Spleen (tissue), 11 donors: ENCODE data around the gene TSPAN3. TPM values are rescaled to one million over a fixed set of nuclear protein-coding genes. Genes with fewer than 3 reads are reported as not detected.

Experiments used
- DNase-seq: peaks from one replicate; pipeline ENCODE4 v3.0.0-alpha.2; 2020
- H3K27ac ChIP-seq, 8 donors: fragments of 200-600 bp; sonication (generic) in 7 of 8; 1 replicate in 4 of 8; 2 replicates in 4 of 8; pipeline versions ENCODE4 v1.5.0 to v1.8.0; 2016 to 2021; ENCODE audit warnings: inconsistent platforms in 4 of 8, mild to moderate bottlenecking in 4 of 8, moderate library complexity in 1 of 8
- H3K27me3 ChIP-seq, 7 donors: fragments of 200-600 bp; sonication (generic) in 6 of 7; replicated peaks in 1 of 7; 1 replicate in 4 of 7; 2 replicates in 3 of 7; pipeline versions ENCODE4 v1.5.0 to v1.8.0; 2016 to 2021; ENCODE audit warnings: inconsistent platforms in 3 of 7, mild to moderate bottlenecking in 1 of 7
- H3K36me3 ChIP-seq, 6 donors: fragments of 200-600 bp; sonication (generic) in 5 of 6; 1 replicate in 4 of 6; 2 replicates in 2 of 6; pipeline versions ENCODE4 v1.5.0 to v1.8.0; 2016 to 2021; ENCODE audit warnings: inconsistent platforms in 2 of 6
- H3K4me1 ChIP-seq, 6 donors: fragments of 200-600 bp; sonication (generic) in 5 of 6; 1 replicate in 3 of 6; 2 replicates in 3 of 6; pipeline versions ENCODE4 v1.5.0 to v1.8.0; 2016 to 2021; ENCODE audit warnings: inconsistent platforms in 3 of 6
- H3K4me3 ChIP-seq, 8 donors: fragments of 200-600 bp; sonication (generic) in 7 of 8; 1 replicate in 4 of 8; 2 replicates in 4 of 8; pipeline versions ENCODE4 v1.5.0 to v1.8.0; 2016 to 2021; ENCODE audit warnings: inconsistent platforms in 4 of 8, mild to moderate bottlenecking in 4 of 8, moderate library complexity in 2 of 8
- H3K9me3 ChIP-seq, 8 donors: fragments of 200-600 bp; sonication (generic) in 7 of 8; 1 replicate in 4 of 8; 2 replicates in 4 of 8; pipeline versions ENCODE4 v1.5.0 to v1.8.0; 2016 to 2021; ENCODE audit warnings: inconsistent platforms in 4 of 8
- POLR2A ChIP-seq, 3 donors: fragments of 450-650 bp; IDR thresholded peaks; one replicate each; pipeline ENCODE4 v1.5.1; 2017; ENCODE audit warnings: antibody characterized with exemption in 3 of 3, mild to moderate bottlenecking in 1 of 3
- POLR2AphosphoS5 ChIP-seq, 3 donors: sonication (generic); formaldehyde crosslinking; IDR thresholded peaks; one replicate each; pipeline ENCODE4 v1.5.1; 2017; ENCODE audit warnings: antibody characterized with exemption in 3 of 3
- WGBS, 5 donors: extraction: QIAGEN DNeasy Blood & Tissue Kit in 3 of 5; methylation state at CpG; one replicate each; pipeline versions ENCODE4 v1.1.5 to v1.1.7; 2013 to 2018; 5-methylcytosine and 5-hydroxymethylcytosine counted together
- intact Hi-C: fragments of 100-400 bp; cut with DNase I; formaldehyde crosslinking; loops from one replicate; pipeline ENCODE4 v1.15.0; 2023; ENCODE audit warnings: low total_unique reads
- polyA plus RNA-seq, 3 donors: library from polyadenylated mRNA; stranded (reverse); fragments of 200-250 nt; gene quantifications; one replicate each; pipeline ENCODE4 v1.2.1, GENCODE V29; 2013
- total RNA-seq, 7 donors: library from RNA; depleted of rRNA in 3 of 7; stranded (reverse); fragments of >200 nt in 3 of 7; fragmentation: NEBNext Ultra II Directional in 4 of 7; extraction: Animal tissue kit (Norgen Biotek cat#: 25700) in 4 of 7; gene quantifications; one replicate each; pipeline versions ENCODE4 v1.1.0 to v1.2.1, GENCODE V29; 2016 to 2021
- TF ChIP-seq, protein P1 (sequence below), 11 experiments: fragments of 200-600 bp in 7 of 11; fragments of 450-650 bp in 4 of 11; sonication (generic) in 4 of 11; IDR thresholded peaks in 8 of 11; conservative IDR thresholded peaks in 3 of 11; 1 replicate in 7 of 11; 2 replicates in 4 of 11; pipeline versions ENCODE4 v1.4.0 to v1.8.0; 2016 to 2021; ENCODE audit warnings: antibody characterized with exemption in 11 of 11, inconsistent platforms in 4 of 11, mild to moderate bottlenecking in 1 of 11
- donor health status: healthy with polysubstance abuse.
- donor health status: DM: no; HTN: no; CAD: no; lungs with moderate emphysema.
- donor health status: DM: no; HTN: no; CAD: no.
- donor health status: Bipolar disorder and iron deficiency.
- donor health status: healthy.
- donor health status: DM: no; HTN: no; CAD: no.
- donor health status: DM: yes; HTN: yes; CAD: no.

TSPAN3 gene
- total and polyA plus RNA-seq, 10 donors: 98.5 to 276 (median 141) TPM

DNA sequence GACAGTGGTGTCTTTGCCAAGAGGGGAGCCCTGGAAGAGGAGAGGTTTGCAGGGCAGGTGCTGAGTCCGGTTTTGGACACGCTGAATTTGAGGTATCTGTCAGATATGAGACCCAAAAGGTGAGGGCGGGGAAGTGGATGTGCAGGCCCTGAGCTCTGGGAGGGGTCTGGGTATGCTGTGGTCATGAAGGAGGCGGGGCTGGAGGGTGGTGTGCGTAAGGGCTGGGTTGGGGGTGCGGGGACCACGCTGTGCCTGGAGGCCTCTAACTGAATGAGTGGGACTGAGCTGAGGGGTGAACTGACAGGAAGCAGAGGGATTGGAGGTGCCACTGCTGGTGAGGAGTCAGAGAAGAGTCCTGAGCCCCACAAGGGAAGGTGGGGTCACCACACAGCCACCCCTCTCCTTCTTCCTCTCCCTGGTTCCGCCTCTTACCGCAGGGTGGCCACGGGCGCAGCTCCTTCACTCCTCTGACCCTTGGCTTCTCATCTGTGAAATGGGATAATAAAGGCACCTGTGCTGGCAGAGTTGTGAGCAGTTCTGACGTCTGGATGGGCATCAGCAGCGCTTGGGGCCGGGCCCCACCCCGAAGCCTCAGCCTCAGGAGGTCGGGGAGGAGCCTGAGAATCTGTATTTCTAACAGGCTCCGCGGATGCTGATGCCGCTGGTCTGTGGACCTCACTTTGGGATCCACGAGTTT, 47.2 kb downstream of the TSPAN3 start:
- WGBS, 5 donors: 62 to 79% (median 70%) methylated on average over 13 to 20 of the region's 20 CpGs
- intact Hi-C loops: loop anchor here (10.0 kb wide), 3 partner anchors 49 to 521 kb away; no protein-coding TSS in a partner anchor
- H3K4me1 ChIP-seq: peaks cover 14 to 82% (median 61%) of the 10 kb centered on the region in 6 donors
- peak; percentile 71 for DNase-seq
- peaks cover 0 to 94% (median 13%) of the 10 kb centered on the region in 6 donors for H3K36me3 ChIP-seq
- peak overlapping the region in 4 of 8 donors; percentile 7 to 89 (median 62) for H3K27ac ChIP-seq
- H3K9me3 ChIP-seq: no peaks in the 10 kb centered on the region
- H3K4me3 ChIP-seq: no peak overlapping the region
- TF ChIP-seq, protein P1, sequence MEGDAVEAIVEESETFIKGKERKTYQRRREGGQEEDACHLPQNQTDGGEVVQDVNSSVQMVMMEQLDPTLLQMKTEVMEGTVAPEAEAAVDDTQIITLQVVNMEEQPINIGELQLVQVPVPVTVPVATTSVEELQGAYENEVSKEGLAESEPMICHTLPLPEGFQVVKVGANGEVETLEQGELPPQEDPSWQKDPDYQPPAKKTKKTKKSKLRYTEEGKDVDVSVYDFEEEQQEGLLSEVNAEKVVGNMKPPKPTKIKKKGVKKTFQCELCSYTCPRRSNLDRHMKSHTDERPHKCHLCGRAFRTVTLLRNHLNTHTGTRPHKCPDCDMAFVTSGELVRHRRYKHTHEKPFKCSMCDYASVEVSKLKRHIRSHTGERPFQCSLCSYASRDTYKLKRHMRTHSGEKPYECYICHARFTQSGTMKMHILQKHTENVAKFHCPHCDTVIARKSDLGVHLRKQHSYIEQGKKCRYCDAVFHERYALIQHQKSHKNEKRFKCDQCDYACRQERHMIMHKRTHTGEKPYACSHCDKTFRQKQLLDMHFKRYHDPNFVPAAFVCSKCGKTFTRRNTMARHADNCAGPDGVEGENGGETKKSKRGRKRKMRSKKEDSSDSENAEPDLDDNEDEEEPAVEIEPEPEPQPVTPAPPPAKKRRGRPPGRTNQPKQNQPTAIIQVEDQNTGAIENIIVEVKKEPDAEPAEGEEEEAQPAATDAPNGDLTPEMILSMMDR (IDR thresholded peaks at IDR 0.05 in 8 of 11, conservative IDR thresholded peaks at IDR 0.05 in 3 of 11): no peak
- TF ChIP-seq POLR2A (IDR thresholded peaks at IDR 0.05) (no peak), POLR2AphosphoS5 (IDR thresholded peaks at IDR 0.05) (no peak)
- H3K27me3 ChIP-seq: no peaks in the 10 kb centered on the region

DNA sequence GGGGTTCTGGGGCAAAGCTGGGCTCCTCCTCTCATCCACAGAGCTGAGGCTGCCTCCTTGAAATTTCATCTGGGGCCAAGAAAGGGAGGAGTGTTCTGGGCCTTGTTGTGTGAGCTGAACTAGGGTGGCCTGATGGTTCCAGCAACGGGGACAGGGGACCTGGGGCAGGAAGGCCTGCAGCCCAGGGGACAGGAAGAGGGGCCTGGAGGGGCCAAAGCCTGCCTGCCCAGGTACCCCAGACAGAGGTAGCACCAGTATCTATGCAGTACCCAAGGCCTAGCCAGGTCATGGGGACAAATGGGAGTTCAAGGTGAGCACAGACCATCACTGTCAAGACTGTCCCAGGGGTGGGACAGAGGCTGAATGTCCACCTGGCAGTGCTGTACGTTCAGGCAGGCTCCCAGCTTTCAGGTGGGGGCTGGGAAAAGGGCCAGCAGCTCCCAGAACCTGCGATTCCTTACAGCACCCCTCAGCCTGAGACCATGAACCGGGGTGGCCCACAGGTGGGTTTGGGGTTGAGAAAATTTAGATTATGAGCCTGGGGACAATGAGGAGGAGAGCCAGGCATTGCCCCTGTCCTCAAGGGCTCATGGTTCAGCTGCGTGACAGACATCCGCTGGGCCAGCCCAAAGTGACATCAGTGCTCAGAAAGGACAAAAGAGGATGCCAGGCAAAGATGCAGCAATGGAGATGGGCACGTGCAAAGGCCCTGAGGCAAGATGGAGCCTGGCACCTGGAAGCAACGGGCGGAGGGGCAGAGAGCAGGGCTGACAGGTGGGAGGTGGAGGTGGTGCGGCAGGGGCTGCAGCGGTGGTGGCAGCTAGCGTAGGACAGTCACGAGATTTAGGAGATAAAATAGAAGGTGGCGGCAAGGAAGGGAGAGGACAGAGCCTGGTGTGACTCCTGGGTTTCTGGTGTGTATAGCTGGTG, 48.0 kb downstream of the TSPAN3 start:
- peak; percentile 73 for DNase-seq
- 88 to 92% (median 90%) methylated on average over 14 of the region's 14 CpGs for WGBS, 5 donors
- Histone ChIP-seq H3K27me3 (no peaks in the 10 kb centered on the region), H3K9me3 (no peaks in the 10 kb centered on the region), H3K27ac (peak overlapping the region; percentile 10 to 89 (median 70)), H3K4me3 (no peak overlapping the region), H3K4me1 (peaks cover 17 to 82% (median 63%) of the 10 kb centered on the region in 6 donors), H3K36me3 (peaks cover 0 to 94% (median 10%) of the 10 kb centered on the region in 6 donors)
- intact Hi-C loops: loop anchor here (10.0 kb wide), 3 partner anchors 48 to 522 kb away; no protein-coding TSS in a partner anchor
- TF ChIP-seq POLR2A (IDR thresholded peaks at IDR 0.05) (no peak), POLR2AphosphoS5 (IDR thresholded peaks at IDR 0.05) (peak in 1 of 3 donors; percentile 54)
- TF ChIP-seq, protein P1 (IDR thresholded peaks at IDR 0.05 in 8 of 11, conservative IDR thresholded peaks at IDR 0.05 in 3 of 11): no peak

DNA sequence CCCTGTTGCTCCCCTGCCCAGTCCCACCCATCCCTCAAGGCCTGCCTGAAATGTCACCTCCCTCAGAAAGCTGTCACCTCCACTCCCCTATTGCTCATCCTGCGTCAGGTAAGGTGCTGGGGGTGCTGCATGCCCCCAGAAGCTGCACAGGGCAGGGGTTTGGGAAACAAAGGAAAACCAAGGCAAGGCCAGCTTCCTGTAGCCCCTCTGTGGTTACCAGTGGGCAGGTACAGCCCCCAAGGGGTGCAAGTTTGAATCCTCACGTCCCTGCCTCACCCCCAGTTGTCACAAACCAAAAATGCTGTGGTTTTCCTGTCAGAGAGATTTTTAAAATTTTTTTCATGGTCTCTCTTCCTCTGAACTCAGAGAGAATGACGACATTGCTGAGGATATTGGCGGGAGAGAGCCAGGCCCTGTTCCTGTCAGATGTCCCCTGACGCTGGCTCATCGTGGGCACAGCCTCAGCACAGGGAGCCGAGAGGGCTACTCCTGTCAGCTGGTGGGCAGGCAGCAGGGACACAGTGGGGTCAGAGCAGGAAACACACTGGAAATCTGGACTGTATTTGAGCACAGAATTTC, 49.0 kb downstream of the TSPAN3 start:
- peak overlapping the region; percentile 10 to 89 (median 70) for H3K27ac ChIP-seq
- H3K36me3 ChIP-seq: peaks cover 0 to 89% (median 8%) of the 10 kb centered on the region in 6 donors
- H3K4me1 ChIP-seq: peaks cover 17 to 83% (median 68%) of the 10 kb centered on the region in 6 donors
- WGBS, 5 donors: 9 to 26% (median 17%) methylated on average over 7 of the region's 7 CpGs
- intact Hi-C loops: loop anchor here (10.0 kb wide), 3 partner anchors 47 to 523 kb away; no protein-coding TSS in a partner anchor
- H3K27me3 ChIP-seq: no peaks in the 10 kb centered on the region
- no peaks in the 10 kb centered on the region for H3K9me3 ChIP-seq
- TF ChIP-seq, protein P1 (IDR thresholded peaks at IDR 0.05 in 8 of 11, conservative IDR thresholded peaks at IDR 0.05 in 3 of 11): no peak
- peak; percentile 39 to 59 (median 54) for TF ChIP-seq POLR2AphosphoS5 (IDR thresholded peaks at IDR 0.05)
- peak; percentile 83 for DNase-seq
- H3K4me3 ChIP-seq: no peak overlapping the region
